OCI-LY1 (cell line): Measurements from ENCODE around the gene RIPK3.
A peak's percentile ranks its signal among the peaks of the same experiment; 100 is the strongest.

ENCODE experiments used
- H2AFZ ChIP-seq: fragments of 200-600 bp; sonication (generic), shearing (Covaris generic); 2 replicates; pipeline ENCODE4 v1.6.0; 2014; ENCODE audit warnings: antibody characterized with exemption, mild to moderate bottlenecking, low read length
- H3F3A ChIP-seq: fragments of 200-600 bp; sonication (generic), shearing (Covaris generic); 2 replicates; pipeline ENCODE4 v1.6.0; 2014; ENCODE audit warnings: mild to moderate bottlenecking, antibody characterized with exemption, low read length, moderate library complexity; ENCODE audit not compliant: insufficient read depth
- H3K27ac ChIP-seq: fragments of 200-600 bp; sonication (generic); 2 replicates; pipeline ENCODE4 v1.5.1; 2014; ENCODE audit warnings: low read length, mixed run types, mild to moderate bottlenecking, low read depth; ENCODE audit not compliant: poor library complexity, severe bottlenecking
- H3K27me3 ChIP-seq: fragments of 200-600 bp; sonication (generic); 2 replicates; pipeline ENCODE4 v1.6.0; 2014; ENCODE audit warnings: antibody characterized with exemption, mild to moderate bottlenecking, low read length, moderate library complexity; ENCODE audit not compliant: insufficient read depth
- H3K36me3 ChIP-seq: fragments of 200-600 bp; sonication (generic); 2 replicates; pipeline ENCODE4 v1.6.1; 2014; ENCODE audit warnings: mild to moderate bottlenecking, antibody characterized with exemption, low read length, moderate library complexity, mixed read lengths; ENCODE audit not compliant: insufficient read depth
- H3K4me1 ChIP-seq: fragments of 200-600 bp; sonication (generic); 2 replicates; pipeline ENCODE4 v1.5.1; 2014; ENCODE audit warnings: mild to moderate bottlenecking, low read length, moderate library complexity; ENCODE audit not compliant: insufficient read depth, severe bottlenecking
- H3K4me2 ChIP-seq: fragments of 200-600 bp; sonication (generic), shearing (Covaris generic); 2 replicates; pipeline ENCODE4 v1.6.1; 2014; ENCODE audit warnings: low read length
- H3K4me3 ChIP-seq: fragments of 200-600 bp; sonication (generic); 2 replicates; pipeline ENCODE4 v1.5.1; 2014; ENCODE audit warnings: low read length, low read depth, mild to moderate bottlenecking, mixed read lengths; ENCODE audit not compliant: poor library complexity, severe bottlenecking
- H3K79me2 ChIP-seq: fragments of 200-600 bp; shearing (Covaris generic); 2 replicates; pipeline ENCODE4 v1.6.1; 2016; ENCODE audit warnings: mixed run types, low read length, mixed read lengths; ENCODE audit not compliant: insufficient read depth
- H3K9ac ChIP-seq: fragments of 200-600 bp; sonication (generic), shearing (Covaris generic); 2 replicates; pipeline ENCODE4 v1.6.1; 2014; ENCODE audit warnings: mild to moderate bottlenecking, low read length, mixed read lengths
- H3K9me2 ChIP-seq: fragments of 200-600 bp; sonication (generic), shearing (Covaris generic); 2 replicates; pipeline ENCODE4 v1.6.1; 2014; ENCODE audit warnings: low read depth, mild to moderate bottlenecking, low read length, mixed read lengths
- H3K9me3 ChIP-seq: fragments of 200-600 bp; shearing (Covaris generic); 2 replicates; pipeline ENCODE4 v1.6.1; 2014; ENCODE audit warnings: low read length, mixed read lengths
- H4K20me1 ChIP-seq: fragments of 200-600 bp; sonication (generic), shearing (Covaris generic); 2 replicates; pipeline ENCODE4 v1.6.0; 2016; ENCODE audit warnings: mild to moderate bottlenecking, low read length; ENCODE audit not compliant: insufficient read depth
- EZH2 ChIP-seq: fragments of 200-600 bp; sonication (generic), shearing (Covaris generic); IDR thresholded peaks from 2 replicates; pipeline ENCODE4 v1.8.0; 2017; ENCODE audit warnings: borderline replicate concordance, mixed run types, mild to moderate bottlenecking, antibody characterized with exemption, low read length, moderate library complexity, mixed read lengths
- TF ChIP-seq, protein P1 (sequence below): fragments of 200-600 bp; sonication (generic), shearing (Covaris generic); IDR thresholded peaks from 2 replicates; pipeline ENCODE4 v1.5.1; 2017; ENCODE audit warnings: mild to moderate bottlenecking, antibody characterized with exemption, low read length, moderate library complexity, mixed read lengths

The RIPK3 gene

DNA sequence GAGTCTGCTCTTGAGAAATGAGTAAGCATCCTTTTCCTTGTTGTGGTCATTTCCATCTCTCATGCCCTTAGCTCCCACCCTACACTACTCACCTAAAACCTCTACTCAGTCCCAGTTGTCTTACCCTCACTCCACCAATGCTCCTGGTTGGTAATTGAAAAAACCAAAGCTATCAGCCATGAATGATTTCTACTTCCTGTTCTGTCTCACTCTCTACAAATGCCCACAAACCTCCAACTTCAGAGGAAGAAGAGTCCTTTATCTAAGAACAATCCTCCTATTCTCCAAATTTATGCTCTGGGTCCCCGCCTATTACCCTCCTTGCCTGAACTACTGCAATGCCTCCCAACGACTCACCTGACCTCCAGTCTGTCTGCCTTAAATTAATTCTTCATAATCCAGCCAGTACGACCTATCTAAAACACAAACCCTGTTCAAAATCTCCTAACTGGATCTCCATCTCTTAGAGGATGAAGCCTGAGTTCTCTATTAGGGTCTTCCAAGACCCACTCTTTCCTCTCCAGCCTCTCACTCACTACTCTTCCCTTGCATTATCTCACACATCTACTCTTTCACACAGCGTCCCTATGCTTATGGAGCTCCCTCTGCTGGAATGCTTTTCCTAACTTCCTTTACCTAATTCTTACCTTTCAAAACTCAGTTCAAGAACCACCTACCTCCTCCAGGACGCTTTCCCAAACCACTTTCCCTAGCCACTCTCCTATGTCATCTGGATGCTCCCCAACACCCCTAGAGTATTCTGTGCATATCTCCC, 42.4 kb downstream of the RIPK3 start:
- TF ChIP-seq, protein P1, sequence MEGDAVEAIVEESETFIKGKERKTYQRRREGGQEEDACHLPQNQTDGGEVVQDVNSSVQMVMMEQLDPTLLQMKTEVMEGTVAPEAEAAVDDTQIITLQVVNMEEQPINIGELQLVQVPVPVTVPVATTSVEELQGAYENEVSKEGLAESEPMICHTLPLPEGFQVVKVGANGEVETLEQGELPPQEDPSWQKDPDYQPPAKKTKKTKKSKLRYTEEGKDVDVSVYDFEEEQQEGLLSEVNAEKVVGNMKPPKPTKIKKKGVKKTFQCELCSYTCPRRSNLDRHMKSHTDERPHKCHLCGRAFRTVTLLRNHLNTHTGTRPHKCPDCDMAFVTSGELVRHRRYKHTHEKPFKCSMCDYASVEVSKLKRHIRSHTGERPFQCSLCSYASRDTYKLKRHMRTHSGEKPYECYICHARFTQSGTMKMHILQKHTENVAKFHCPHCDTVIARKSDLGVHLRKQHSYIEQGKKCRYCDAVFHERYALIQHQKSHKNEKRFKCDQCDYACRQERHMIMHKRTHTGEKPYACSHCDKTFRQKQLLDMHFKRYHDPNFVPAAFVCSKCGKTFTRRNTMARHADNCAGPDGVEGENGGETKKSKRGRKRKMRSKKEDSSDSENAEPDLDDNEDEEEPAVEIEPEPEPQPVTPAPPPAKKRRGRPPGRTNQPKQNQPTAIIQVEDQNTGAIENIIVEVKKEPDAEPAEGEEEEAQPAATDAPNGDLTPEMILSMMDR: peak; percentile 21; the same call in 1 of the 2 replicates
- no peak for TF ChIP-seq EZH2
- no peak overlapping the region for H3K4me3 ChIP-seq
- peak overlapping the region; percentile 20 for H3K27ac ChIP-seq
- H3K9me3 ChIP-seq: no peaks in the 10 kb centered on the region
- no peak overlapping the region for H2AFZ ChIP-seq
- H3K79me2 ChIP-seq: no peaks in the 10 kb centered on the region
- peaks cover 27% of the 10 kb centered on the region for H3K4me1 ChIP-seq
- no peaks in the 10 kb centered on the region for H3K27me3 ChIP-seq
- H3K9ac ChIP-seq: no peak overlapping the region; the same call in 1 of the 2 replicates
- 0 out of 2 replicates have a peak, but pooled peaks cover 4% of the 10 kb centered on the region for H3F3A ChIP-seq
- no peaks in the 10 kb centered on the region for H3K9me2 ChIP-seq
- H3K36me3 ChIP-seq: peaks cover 31% of the 10 kb centered on the region
- H4K20me1 ChIP-seq: no peaks in the 10 kb centered on the region
- no peak overlapping the region for H3K4me2 ChIP-seq

DNA sequence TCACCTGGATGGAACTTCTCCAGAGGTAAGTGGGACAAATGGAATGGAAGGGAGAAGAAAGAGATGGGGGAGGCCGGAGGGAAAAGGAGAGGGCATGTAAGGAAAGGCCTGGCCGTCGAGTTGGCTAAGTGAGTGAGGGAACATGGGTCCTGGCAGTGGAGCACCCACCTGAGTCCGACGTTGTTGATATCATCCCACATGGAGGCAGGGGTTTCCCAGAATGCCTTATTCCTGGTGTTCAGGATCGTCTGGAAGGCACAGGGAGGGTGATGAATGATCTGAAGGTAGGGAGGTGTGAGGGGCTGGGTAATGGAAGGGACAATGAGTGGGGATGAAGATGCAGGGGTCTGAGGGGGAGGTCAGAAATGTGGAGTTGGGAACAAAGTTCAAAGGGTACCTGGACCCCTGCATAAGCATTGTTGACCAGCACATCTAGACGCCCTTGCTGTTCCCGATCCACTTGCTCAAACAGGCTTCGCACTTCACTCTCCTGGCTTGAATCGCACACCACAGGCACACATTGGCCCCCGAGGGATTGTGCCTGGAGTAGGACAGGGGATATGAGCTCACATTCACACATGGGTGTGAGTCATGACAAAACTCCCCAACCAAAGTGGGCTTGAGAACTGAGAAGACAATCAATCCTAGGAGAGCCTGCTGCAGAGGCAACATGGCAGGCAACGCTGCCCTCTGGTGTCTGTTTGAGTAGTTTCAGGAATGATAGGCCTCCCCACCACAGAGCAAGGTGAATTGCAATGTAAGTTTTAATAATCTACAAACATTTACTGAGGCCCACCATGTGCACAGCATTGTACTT, 43.2 kb downstream of the RIPK3 start:
- no peaks in the 10 kb centered on the region for H3K79me2 ChIP-seq
- H3K27ac ChIP-seq: no peak overlapping the region
- no peaks in the 10 kb centered on the region for H4K20me1 ChIP-seq
- H2AFZ ChIP-seq: no peak overlapping the region
- H3K9me2 ChIP-seq: no peaks in the 10 kb centered on the region
- no peak overlapping the region for H3K4me2 ChIP-seq
- no peaks in the 10 kb centered on the region for H3K27me3 ChIP-seq
- H3K9ac ChIP-seq: no peak overlapping the region; the same call in 1 of the 2 replicates
- TF ChIP-seq, protein P1: peak; percentile 79
- TF ChIP-seq EZH2: no peak
- peaks cover 30% of the 10 kb centered on the region; the same call in 1 of the 2 replicates for H3K36me3 ChIP-seq
- H3F3A ChIP-seq: 0 out of 2 replicates have a peak, but pooled peaks cover 4% of the 10 kb centered on the region
- H3K9me3 ChIP-seq: no peaks in the 10 kb centered on the region
- no peak overlapping the region for H3K4me3 ChIP-seq
- peaks cover 27% of the 10 kb centered on the region for H3K4me1 ChIP-seq

DNA sequence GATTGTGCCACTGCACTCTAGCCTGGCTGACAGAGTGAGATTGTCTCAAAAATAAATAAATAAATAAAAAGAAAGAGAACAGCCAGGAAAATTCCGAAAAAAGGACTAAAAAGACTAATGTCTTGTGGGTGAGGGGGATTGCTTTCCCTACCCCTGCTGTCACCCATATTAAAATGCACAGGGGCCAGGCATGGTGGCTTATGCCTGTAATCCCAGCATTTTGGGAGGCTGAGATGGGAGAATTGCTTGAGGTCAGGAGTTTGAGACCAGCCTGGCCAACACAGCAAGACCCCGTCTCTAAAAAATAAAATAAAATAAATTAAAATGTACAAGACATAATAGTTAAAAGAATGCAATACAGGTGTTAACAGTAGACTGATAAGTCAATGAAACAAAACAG, 46.3 kb downstream of the RIPK3 start:
- no peaks in the 10 kb centered on the region for H3K79me2 ChIP-seq
- 0 out of 2 replicates have a peak, but pooled peaks cover 3% of the 10 kb centered on the region for H3F3A ChIP-seq
- no peak overlapping the region for H3K27ac ChIP-seq
- no peak overlapping the region for H3K4me2 ChIP-seq
- TF ChIP-seq EZH2: no peak
- TF ChIP-seq, protein P1: no peak
- H3K27me3 ChIP-seq: no peaks in the 10 kb centered on the region
- no peak overlapping the region for H3K9ac ChIP-seq
- peaks cover 5% of the 10 kb centered on the region for H3K4me1 ChIP-seq
- H3K36me3 ChIP-seq: peaks cover 47% of the 10 kb centered on the region
- no peaks in the 10 kb centered on the region for H3K9me2 ChIP-seq
- H2AFZ ChIP-seq: no peak overlapping the region
- H3K9me3 ChIP-seq: no peaks in the 10 kb centered on the region
- H3K4me3 ChIP-seq: no peak overlapping the region
- H4K20me1 ChIP-seq: no peaks in the 10 kb centered on the region
